HEK293 (cell line): ENCODE data around the gene MXI1.

Experiments used
- GLIS1 ChIP-seq: fragments of 450-650 bp; formaldehyde crosslinking; IDR thresholded peaks from 2 replicates; pipeline ENCODE4 v1.5.1; 2016; ENCODE audit warnings: missing biosample characterization, missing genetic modification characterization
- HOXA7 ChIP-seq: sonication (generic); formaldehyde crosslinking; IDR thresholded peaks from 2 replicates; pipeline ENCODE4 v1.8.1; 2022; ENCODE audit warnings: missing genetic modification reagents, borderline replicate concordance
- IKZF3 ChIP-seq: fragments of 450-650 bp; IDR thresholded peaks from 2 replicates; pipeline ENCODE4 v1.5.0; 2018; ENCODE audit warnings: missing biosample characterization, mild to moderate bottlenecking, missing genetic modification characterization, moderate library complexity
- SCRT2 ChIP-seq: fragments of 450-650 bp; formaldehyde crosslinking; IDR thresholded peaks from 2 replicates; pipeline ENCODE4 v1.5.1; 2016; ENCODE audit warnings: missing biosample characterization, missing genetic modification characterization
- SETDB1 ChIP-seq: IDR thresholded peaks from one replicate; pipeline ENCODE4 v1.6.1; 2017; ENCODE audit warnings: mild to moderate bottlenecking, low read length, moderate library complexity, mixed read lengths; ENCODE audit not compliant: insufficient read length
- ZFHX2 ChIP-seq: fragments of 450-650 bp; formaldehyde crosslinking; conservative IDR thresholded peaks from 2 replicates; pipeline ENCODE4 v1.5.1; 2016; ENCODE audit warnings: missing biosample characterization, missing genetic modification characterization
- ZFP3 ChIP-seq: fragments of 450-650 bp; formaldehyde crosslinking; IDR thresholded peaks from 2 replicates; pipeline ENCODE4 v1.5.1; 2016; ENCODE audit warnings: low read depth, missing biosample characterization, missing genetic modification characterization
- ZIC2 ChIP-seq: fragments of 450-650 bp; formaldehyde crosslinking; IDR thresholded peaks from 2 replicates; pipeline ENCODE4 v1.5.1; 2016; ENCODE audit warnings: missing biosample characterization, missing genetic modification characterization
- ZNF10 ChIP-seq: fragments of 450-650 bp; formaldehyde crosslinking; IDR thresholded peaks from 2 replicates; pipeline ENCODE4 v1.5.1; 2017; ENCODE audit warnings: missing biosample characterization, missing genetic modification characterization
- ZNF140 ChIP-seq: fragments of 450-650 bp; formaldehyde crosslinking; IDR thresholded peaks from 2 replicates; pipeline ENCODE4 v1.5.1; 2016; ENCODE audit warnings: missing biosample characterization, missing genetic modification characterization
- ZNF184 ChIP-seq: fragments of 450-650 bp; IDR thresholded peaks from 2 replicates; pipeline ENCODE4 v1.5.1; 2018; ENCODE audit warnings: missing biosample characterization, mild to moderate bottlenecking, missing genetic modification characterization
- ZNF2 ChIP-seq: fragments of 450-650 bp; formaldehyde crosslinking; IDR thresholded peaks from 2 replicates; pipeline ENCODE4 v1.5.1; 2016; ENCODE audit warnings: missing biosample characterization, missing genetic modification characterization
- ZNF223 ChIP-seq: fragments of 450-650 bp; formaldehyde crosslinking; IDR thresholded peaks from 2 replicates; pipeline ENCODE4 v1.5.1; 2016; ENCODE audit warnings: missing biosample characterization, missing genetic modification characterization
- ZNF239 ChIP-seq: fragments of 450-650 bp; formaldehyde crosslinking; IDR thresholded peaks from 2 replicates; pipeline ENCODE4 v1.5.1; 2016; ENCODE audit warnings: missing biosample characterization, missing genetic modification characterization
- ZNF248 ChIP-seq: fragments of 450-650 bp; formaldehyde crosslinking; IDR thresholded peaks from 2 replicates; pipeline ENCODE4 v1.5.1; 2017; ENCODE audit warnings: missing biosample characterization, missing genetic modification characterization
- ZNF292 ChIP-seq: fragments of 450-650 bp; formaldehyde crosslinking; IDR thresholded peaks from 2 replicates; pipeline ENCODE4 v1.5.1; 2016; ENCODE audit warnings: low read depth, missing biosample characterization, missing genetic modification characterization, borderline replicate concordance
- ZNF350 ChIP-seq: fragments of 450-650 bp; formaldehyde crosslinking; IDR thresholded peaks from 2 replicates; pipeline ENCODE4 v1.5.0; 2017; ENCODE audit warnings: missing biosample characterization, mild to moderate bottlenecking, missing genetic modification characterization
- ZNF391 ChIP-seq: fragments of 450-650 bp; formaldehyde crosslinking; IDR thresholded peaks from 2 replicates; pipeline ENCODE4 v1.5.1; 2016; ENCODE audit warnings: low read depth, missing biosample characterization, missing genetic modification characterization, borderline replicate concordance
- ZNF530 ChIP-seq: fragments of 450-650 bp; formaldehyde crosslinking; IDR thresholded peaks from 2 replicates; pipeline ENCODE4 v1.5.1; 2016; ENCODE audit warnings: low read depth, missing biosample characterization, missing genetic modification characterization
- ZNF571 ChIP-seq: fragments of 450-650 bp; formaldehyde crosslinking; IDR thresholded peaks from 2 replicates; pipeline ENCODE4 v1.5.0; 2017; ENCODE audit warnings: missing biosample characterization, missing genetic modification characterization
- ZNF621 ChIP-seq: fragments of 450-650 bp; formaldehyde crosslinking; IDR thresholded peaks from 2 replicates; pipeline ENCODE4 v1.5.1; 2017; ENCODE audit warnings: missing biosample characterization, missing genetic modification characterization
- ZNF629 ChIP-seq: fragments of 450-650 bp; formaldehyde crosslinking; IDR thresholded peaks from 2 replicates; pipeline ENCODE4 v1.5.1; 2017; ENCODE audit warnings: missing biosample characterization, missing genetic modification characterization
- ZNF664 ChIP-seq: fragments of 450-650 bp; formaldehyde crosslinking; IDR thresholded peaks from 2 replicates; pipeline ENCODE4 v1.5.1; 2016; ENCODE audit warnings: missing biosample characterization, missing genetic modification characterization
- ZNF707 ChIP-seq: fragments of 450-650 bp; formaldehyde crosslinking; IDR thresholded peaks from 2 replicates; pipeline ENCODE4 v1.5.1; 2016; ENCODE audit warnings: missing biosample characterization, missing genetic modification characterization
- ZSCAN16 ChIP-seq: fragments of 450-650 bp; formaldehyde crosslinking; IDR thresholded peaks from 2 replicates; pipeline ENCODE4 v1.5.1; 2016; ENCODE audit warnings: missing biosample characterization, missing genetic modification characterization
- TF ChIP-seq, protein P1 (sequence below): fragments of 450-650 bp; formaldehyde crosslinking; IDR thresholded peaks from 2 replicates; pipeline ENCODE4 v1.5.1; 2016; ENCODE audit warnings: missing biosample characterization, missing genetic modification characterization, low read depth
- TF ChIP-seq, protein P2 (sequence below): fragments of 450-650 bp; IDR thresholded peaks from 2 replicates; pipeline ENCODE4 v1.5.1; 2018; ENCODE audit warnings: missing biosample characterization, missing genetic modification characterization
- TF ChIP-seq, protein P3 (sequence below): fragments of 450-650 bp; formaldehyde crosslinking; IDR thresholded peaks from 2 replicates; pipeline ENCODE4 v1.5.1; 2016; ENCODE audit warnings: missing biosample characterization, missing genetic modification characterization
- TF ChIP-seq, protein P4 (sequence below): fragments of 450-650 bp; formaldehyde crosslinking; IDR thresholded peaks from 2 replicates; pipeline ENCODE4 v1.5.1; 2016; ENCODE audit warnings: missing biosample characterization, missing genetic modification characterization
- TF ChIP-seq, protein P5 (sequence below): fragments of 450-650 bp; formaldehyde crosslinking; IDR thresholded peaks from 2 replicates; pipeline ENCODE4 v1.5.1; 2016; ENCODE audit warnings: missing biosample characterization, missing genetic modification characterization

The MXI1 gene

DNA sequence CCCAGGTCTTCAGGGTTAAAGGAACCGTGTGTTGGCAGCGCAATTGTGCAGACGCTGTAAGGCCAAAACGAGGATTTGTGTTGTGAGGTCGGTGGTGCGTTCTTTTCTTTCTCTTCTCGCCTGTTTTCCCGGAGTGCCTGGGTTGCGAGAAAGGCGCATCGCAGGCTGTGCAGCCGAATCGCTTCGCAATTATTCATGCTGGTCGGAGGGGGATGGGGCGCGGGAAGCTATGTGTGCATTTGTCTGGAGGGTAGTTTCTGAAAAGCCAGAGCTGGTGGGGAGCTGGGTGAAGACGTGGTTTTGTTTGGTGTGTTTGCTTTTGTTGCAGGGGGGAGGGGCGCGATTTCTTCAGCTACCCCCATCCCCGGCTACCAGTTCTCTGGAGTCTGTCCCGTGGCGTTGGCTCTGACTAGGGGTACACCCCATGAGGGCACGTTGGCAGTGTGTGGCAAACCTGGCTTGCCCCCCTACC, 2.1 kb downstream of the MXI1 start (continued):
- TF ChIP-seq ZNF391, result peak; percentile 75; the same call in 1 of the 2 replicates
- no peak for TF ChIP-seq ZNF223
- TF ChIP-seq ZNF248, result no peak
- peak; percentile 96; the same call in 1 of the 2 replicates for TF ChIP-seq ZNF2
- TF ChIP-seq, protein P1, sequence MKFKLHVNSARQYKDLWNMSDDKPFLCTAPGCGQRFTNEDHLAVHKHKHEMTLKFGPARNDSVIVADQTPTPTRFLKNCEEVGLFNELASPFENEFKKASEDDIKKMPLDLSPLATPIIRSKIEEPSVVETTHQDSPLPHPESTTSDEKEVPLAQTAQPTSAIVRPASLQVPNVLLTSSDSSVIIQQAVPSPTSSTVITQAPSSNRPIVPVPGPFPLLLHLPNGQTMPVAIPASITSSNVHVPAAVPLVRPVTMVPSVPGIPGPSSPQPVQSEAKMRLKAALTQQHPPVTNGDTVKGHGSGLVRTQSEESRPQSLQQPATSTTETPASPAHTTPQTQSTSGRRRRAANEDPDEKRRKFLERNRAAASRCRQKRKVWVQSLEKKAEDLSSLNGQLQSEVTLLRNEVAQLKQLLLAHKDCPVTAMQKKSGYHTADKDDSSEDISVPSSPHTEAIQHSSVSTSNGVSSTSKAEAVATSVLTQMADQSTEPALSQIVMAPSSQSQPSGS (tag by site-specific recombination), result 0 out of 2 replicates have a peak, but pooled peaks have one; percentile 3
- 0 out of 2 replicates have a peak, but pooled peaks have one; percentile 30 for TF ChIP-seq SCRT2 (tag by site-specific recombination)
- no peak for TF ChIP-seq ZNF292 (tag by site-specific recombination)
- no peak for TF ChIP-seq SETDB1
- TF ChIP-seq, protein P2, sequence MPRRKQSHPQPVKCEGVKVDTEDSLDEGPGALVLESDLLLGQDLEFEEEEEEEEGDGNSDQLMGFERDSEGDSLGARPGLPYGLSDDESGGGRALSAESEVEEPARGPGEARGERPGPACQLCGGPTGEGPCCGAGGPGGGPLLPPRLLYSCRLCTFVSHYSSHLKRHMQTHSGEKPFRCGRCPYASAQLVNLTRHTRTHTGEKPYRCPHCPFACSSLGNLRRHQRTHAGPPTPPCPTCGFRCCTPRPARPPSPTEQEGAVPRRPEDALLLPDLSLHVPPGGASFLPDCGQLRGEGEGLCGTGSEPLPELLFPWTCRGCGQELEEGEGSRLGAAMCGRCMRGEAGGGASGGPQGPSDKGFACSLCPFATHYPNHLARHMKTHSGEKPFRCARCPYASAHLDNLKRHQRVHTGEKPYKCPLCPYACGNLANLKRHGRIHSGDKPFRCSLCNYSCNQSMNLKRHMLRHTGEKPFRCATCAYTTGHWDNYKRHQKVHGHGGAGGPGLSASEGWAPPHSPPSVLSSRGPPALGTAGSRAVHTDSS (tag by site-specific recombination), result no peak
- TF ChIP-seq, protein P3, sequence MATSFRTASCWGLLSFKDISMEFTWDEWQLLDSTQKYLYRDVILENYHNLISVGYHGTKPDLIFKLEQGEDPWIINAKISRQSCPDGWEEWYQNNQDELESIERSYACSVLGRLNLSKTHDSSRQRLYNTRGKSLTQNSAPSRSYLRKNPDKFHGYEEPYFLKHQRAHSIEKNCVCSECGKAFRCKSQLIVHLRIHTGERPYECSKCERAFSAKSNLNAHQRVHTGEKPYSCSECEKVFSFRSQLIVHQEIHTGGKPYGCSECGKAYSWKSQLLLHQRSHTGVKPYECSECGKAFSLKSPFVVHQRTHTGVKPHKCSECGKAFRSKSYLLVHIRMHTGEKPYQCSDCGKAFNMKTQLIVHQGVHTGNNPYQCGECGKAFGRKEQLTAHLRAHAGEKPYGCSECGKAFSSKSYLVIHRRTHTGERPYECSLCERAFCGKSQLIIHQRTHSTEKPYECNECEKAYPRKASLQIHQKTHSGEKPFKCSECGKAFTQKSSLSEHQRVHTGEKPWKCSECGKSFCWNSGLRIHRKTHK (tag by site-specific recombination), result no peak
- peak; percentile 97 for TF ChIP-seq ZNF184 (tag by site-specific recombination)
- TF ChIP-seq ZNF629 (tag by site-specific recombination), result peak; percentile 73; the same call in 1 of the 2 replicates
- TF ChIP-seq ZSCAN16 (tag by site-specific recombination), result peak; percentile 58; the same call in 1 of the 2 replicates
- TF ChIP-seq ZFP3, result no peak
- TF ChIP-seq ZNF571 (tag by site-specific recombination), result no peak
- TF ChIP-seq, protein P4, sequence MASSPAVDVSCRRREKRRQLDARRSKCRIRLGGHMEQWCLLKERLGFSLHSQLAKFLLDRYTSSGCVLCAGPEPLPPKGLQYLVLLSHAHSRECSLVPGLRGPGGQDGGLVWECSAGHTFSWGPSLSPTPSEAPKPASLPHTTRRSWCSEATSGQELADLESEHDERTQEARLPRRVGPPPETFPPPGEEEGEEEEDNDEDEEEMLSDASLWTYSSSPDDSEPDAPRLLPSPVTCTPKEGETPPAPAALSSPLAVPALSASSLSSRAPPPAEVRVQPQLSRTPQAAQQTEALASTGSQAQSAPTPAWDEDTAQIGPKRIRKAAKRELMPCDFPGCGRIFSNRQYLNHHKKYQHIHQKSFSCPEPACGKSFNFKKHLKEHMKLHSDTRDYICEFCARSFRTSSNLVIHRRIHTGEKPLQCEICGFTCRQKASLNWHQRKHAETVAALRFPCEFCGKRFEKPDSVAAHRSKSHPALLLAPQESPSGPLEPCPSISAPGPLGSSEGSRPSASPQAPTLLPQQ (tag by site-specific recombination), result peak; percentile 36; the same call in 1 of the 2 replicates
- no peak for TF ChIP-seq HOXA7 (CRISPR knock-in tag)
- no peak for TF ChIP-seq ZNF140 (tag by site-specific recombination)
- TF ChIP-seq ZNF239 (tag by site-specific recombination), result no peak
- TF ChIP-seq ZNF707 (tag by site-specific recombination), result no peak
- peak; percentile 73 for TF ChIP-seq GLIS1 (tag by site-specific recombination)
- peak; percentile 72; the same call in 1 of the 2 replicates for TF ChIP-seq ZIC2 (tag by site-specific recombination)
- peak; percentile 15; the same call in 1 of the 2 replicates for TF ChIP-seq ZNF10 (tag by site-specific recombination)
- TF ChIP-seq ZNF621 (tag by site-specific recombination), result no peak
- no peak for TF ChIP-seq ZNF530 (tag by site-specific recombination)
- no peak for TF ChIP-seq IKZF3 (tag by site-specific recombination)
- TF ChIP-seq ZFHX2 (tag by site-specific recombination), result no peak
- no peak for TF ChIP-seq ZNF350 (tag by site-specific recombination)
- TF ChIP-seq, protein P5, sequence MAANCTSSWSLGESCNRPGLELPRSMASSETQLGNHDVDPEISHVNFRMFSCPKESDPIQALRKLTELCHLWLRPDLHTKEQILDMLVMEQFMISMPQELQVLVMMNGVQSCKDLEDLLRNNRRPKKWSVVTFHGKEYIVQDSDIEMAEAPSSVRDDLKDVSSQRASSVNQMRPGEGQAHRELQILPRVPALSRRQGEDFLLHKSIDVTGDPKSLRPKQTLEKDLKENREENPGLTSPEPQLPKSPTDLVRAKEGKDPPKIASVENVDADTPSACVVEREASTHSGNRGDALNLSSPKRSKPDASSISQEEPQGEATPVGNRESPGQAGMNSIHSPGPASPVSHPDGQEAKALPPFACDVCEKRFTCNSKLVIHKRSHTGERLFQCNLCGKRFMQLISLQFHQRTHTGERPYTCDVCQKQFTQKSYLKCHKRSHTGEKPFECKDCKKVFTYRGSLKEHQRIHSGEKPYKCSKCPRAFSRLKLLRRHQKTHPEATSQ (tag by site-specific recombination), result no peak
- no peak for TF ChIP-seq ZNF664 (tag by site-specific recombination)
- TF ChIP-seq, all 188 proteins: peak for 68
